Measurements from ENCODE around the gene LMLN. TPM values are rescaled to one million over a fixed set of nuclear protein-coding genes. Genes with fewer than 3 reads are reported as not detected.
"Not testable (repeated sequence)": the region's sequence is repeated elsewhere in the genome, so short reads cannot be mapped to it uniquely, and the experiment has no call there.

The LMLN gene
- polyA plus RNA-seq, 1 of the 3 experiments (the other 2 are of a cell fraction) = 7.4 TPM

GRCh38 chr3:198051836-198052235, 91.8 kb downstream of the LMLN start:
- 25% methylated on average over 2 of the region's 2 CpGs for WGBS (ENCODE audit: low lambda C conversion rate)
- Histone ChIP-seq H3K79me2 (ENCODE audit: insufficient read depth) (no peaks in the 10 kb centered on the region), H3K4me3 (ENCODE audit: low read depth in 2 of 2, low read length in 1 of 2) (no peak overlapping the region), H4K20me1 (ENCODE audit: insufficient read depth) (no peaks in the 10 kb centered on the region), H3K36me3 (replicated peaks in 1 of 2; ENCODE audit: control insufficient read depth in 1 of 2, insufficient read depth in 2 of 2, low read length in 1 of 2) (no peaks in the 10 kb centered on the region), H3K9me3 (no peaks in the 10 kb centered on the region), H3K27ac (ENCODE audit: low read depth in 2 of 2, low read length in 1 of 2) (no peak overlapping the region), H3K9me2 (no peaks in the 10 kb centered on the region), H3K9ac (no peak overlapping the region), H3K4me2 (no peak overlapping the region), H3K4me1 (ENCODE audit: control insufficient read depth in 1 of 2, insufficient read depth in 2 of 2, low read depth in 1 of 2, low read length in 1 of 2) (no peaks in the 10 kb centered on the region), H3F3A (replicated peaks; ENCODE audit: insufficient read depth) (no peaks in the 10 kb centered on the region), H2AFZ (ENCODE audit: low read depth) (no peak overlapping the region), H3K27me3 (ENCODE audit: insufficient read depth) (no peaks in the 10 kb centered on the region; the same call in 1 of the 2 replicates)
- DNase-seq = no peak
- ChIA-PET CTCF (no interaction called here), POLR2A (no interaction called here)
- no peak for TF ChIP-seq EZH2phosphoT487 (IDR thresholded peaks at IDR 0.05; ENCODE audit: borderline replicate concordance, low read depth)
- no peak for TF ChIP-seq TAF1 (IDR thresholded peaks at IDR 0.05; ENCODE audit: borderline replicate concordance, low read depth, low read length)
- TF ChIP-seq SIN3A (IDR thresholded peaks at IDR 0.05; ENCODE audit: borderline replicate concordance, low read depth, low read length) = no peak
- no peak for TF ChIP-seq GATA2 (CRISPR knock-in tag; IDR thresholded peaks at IDR 0.05)
- TF ChIP-seq NFIC (IDR thresholded peaks at IDR 0.05; ENCODE audit: borderline replicate concordance) = no peak
- TF ChIP-seq RCOR1 (IDR thresholded peaks at IDR 0.05; ENCODE audit: low read length) = no peak
- TF ChIP-seq USF2 (IDR thresholded peaks at IDR 0.05; ENCODE audit: borderline replicate concordance, low read depth, low read length) = no peak
- no peak for TF ChIP-seq JUND (IDR thresholded peaks at IDR 0.05)
- TF ChIP-seq FOSL2 (IDR thresholded peaks at IDR 0.05; ENCODE audit: borderline replicate concordance, low read depth) = no peak
- no peak for TF ChIP-seq MEF2A (IDR thresholded peaks at IDR 0.05; ENCODE audit: borderline replicate concordance, low read depth)
- no peak for TF ChIP-seq USF1 (IDR thresholded peaks at IDR 0.05; ENCODE audit: borderline replicate concordance, low read depth)
- TF ChIP-seq SMC3 (IDR thresholded peaks at IDR 0.05; ENCODE audit: low read depth, low read length) = no peak
- no peak for TF ChIP-seq RAD21 (IDR thresholded peaks at IDR 0.05; ENCODE audit: low read length)
- TF ChIP-seq TEAD4 (IDR thresholded peaks at IDR 0.05; ENCODE audit: borderline replicate concordance, insufficient read depth) = no peak

- H3K4me1 ChIP-seq (ENCODE audit: control insufficient read depth in 1 of 2, insufficient read depth in 2 of 2, low read depth in 1 of 2, low read length in 1 of 2); H3K9ac ChIP-seq; H3K9me2 ChIP-seq; DNase-seq; H3K36me3 ChIP-seq (replicated peaks in 1 of 2; ENCODE audit: control insufficient read depth in 1 of 2, insufficient read depth in 2 of 2, low read length in 1 of 2); POLR2A ChIA-PET; CTCF ChIA-PET; H3K9me3 ChIP-seq; H3K4me2 ChIP-seq; H2AFZ ChIP-seq (ENCODE audit: low read depth); H3K27ac ChIP-seq (ENCODE audit: low read depth in 2 of 2, low read length in 1 of 2); H3K4me3 ChIP-seq (ENCODE audit: low read depth in 2 of 2, low read length in 1 of 2); H3K27me3 ChIP-seq (ENCODE audit: insufficient read depth); H3K79me2 ChIP-seq (ENCODE audit: insufficient read depth); H3F3A ChIP-seq (replicated peaks; ENCODE audit: insufficient read depth); H4K20me1 ChIP-seq (ENCODE audit: insufficient read depth): not testable (repeated sequence)
These were observed 93.4 kb downstream of the LMLN start for GRCh38 chr3:198053462-198053861.

All from SK-N-SH (cell line).